ACC112 (cell line): ENCODE data around the gene PVALB.

Experiments used
- H2AFZ ChIP-seq: fragments of 200-600 bp; sonication (generic); one replicate; pipeline ENCODE4 v1.6.0; 2017; ENCODE audit warnings: antibody characterized with exemption, low read length; ENCODE audit not compliant: unreplicated experiment
- H3K27ac ChIP-seq: fragments of 200-600 bp; sonication (generic); 2 replicates; pipeline ENCODE4 v1.5.1; 2014; ENCODE audit warnings: low read depth, mild to moderate bottlenecking, antibody characterized with exemption, low read length, moderate library complexity
- H3K27me3 ChIP-seq: fragments of 200-600 bp; sonication (generic); 2 replicates; pipeline ENCODE4 v1.6.1; 2014; ENCODE audit warnings: mild to moderate bottlenecking, antibody characterized with exemption, low read length, moderate library complexity, mixed read lengths; ENCODE audit not compliant: insufficient read depth
- H3K36me3 ChIP-seq: fragments of 200-600 bp; sonication (generic); 2 replicates; pipeline ENCODE4 v1.6.1; 2016; ENCODE audit warnings: mild to moderate bottlenecking, antibody characterized with exemption, low read length, moderate library complexity, mixed read lengths; ENCODE audit not compliant: insufficient read depth
- H3K4me1 ChIP-seq: fragments of 200-600 bp; sonication (generic); one replicate; pipeline ENCODE4 v1.6.1; 2016; ENCODE audit warnings: low read length, mixed read lengths; ENCODE audit not compliant: insufficient read depth, unreplicated experiment, control insufficient read depth
- H3K4me3 ChIP-seq: fragments of 200-600 bp; sonication (generic); 2 replicates; pipeline ENCODE4 v1.5.1; 2014; ENCODE audit warnings: mild to moderate bottlenecking, low read depth, low read length
- H3K79me2 ChIP-seq: fragments of 200-600 bp; sonication (generic); one replicate; pipeline ENCODE4 v1.6.0; 2016; ENCODE audit warnings: low read length; ENCODE audit not compliant: control insufficient read depth, unreplicated experiment, insufficient read depth

The PVALB gene

DNA sequence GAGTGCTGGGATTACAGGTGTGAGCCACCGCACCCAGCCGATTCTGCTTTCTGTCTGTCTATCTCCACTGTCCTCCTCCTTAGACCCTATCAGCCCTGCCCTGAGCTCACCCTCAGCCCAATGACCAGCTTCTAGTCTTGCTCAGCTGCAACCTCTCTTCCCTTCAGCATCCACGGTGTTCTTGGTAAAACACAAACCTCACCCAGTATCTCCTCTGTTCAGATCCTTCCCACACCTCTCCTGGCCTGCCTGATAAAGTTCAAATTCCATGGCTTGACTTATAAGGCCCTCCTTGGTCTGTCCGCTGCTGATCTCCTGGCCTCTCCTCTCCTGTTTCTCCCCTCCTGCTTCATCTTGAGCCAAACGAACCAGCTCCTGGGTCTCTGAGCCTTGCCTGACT lies 29.4 kb upstream of the PVALB start:
- no peak overlapping the region for H3K27ac ChIP-seq
- H3K4me1 ChIP-seq = no peaks in the 10 kb centered on the region
- no peak overlapping the region for H2AFZ ChIP-seq
- no peaks in the 10 kb centered on the region for H3K79me2 ChIP-seq
- H3K36me3 ChIP-seq = no peaks in the 10 kb centered on the region
- peaks cover 74% of the 10 kb centered on the region for H3K27me3 ChIP-seq
- H3K4me3 ChIP-seq = no peak overlapping the region

DNA sequence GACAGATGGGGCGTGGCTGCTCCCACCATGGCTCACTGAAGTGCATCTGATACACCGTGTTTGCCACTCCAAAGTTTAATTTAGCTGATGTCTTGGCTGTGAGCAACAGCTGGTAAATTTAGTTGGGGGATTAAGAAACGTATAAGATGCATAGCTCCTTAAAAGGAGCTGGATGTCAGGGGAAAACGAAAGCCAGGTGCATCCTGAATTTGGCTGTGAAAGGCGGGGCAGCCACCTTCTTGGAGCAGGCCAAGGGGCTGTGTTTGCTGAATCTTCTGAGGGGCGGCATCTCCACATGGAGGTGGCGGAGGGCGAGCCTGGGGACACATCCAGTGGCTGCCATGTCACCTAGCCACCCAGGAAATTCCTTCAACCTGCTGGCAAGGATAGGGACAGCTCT lies 23.3 kb upstream of the PVALB start:
- H3K27ac ChIP-seq = no peak overlapping the region
- H2AFZ ChIP-seq = no peak overlapping the region

DNA sequence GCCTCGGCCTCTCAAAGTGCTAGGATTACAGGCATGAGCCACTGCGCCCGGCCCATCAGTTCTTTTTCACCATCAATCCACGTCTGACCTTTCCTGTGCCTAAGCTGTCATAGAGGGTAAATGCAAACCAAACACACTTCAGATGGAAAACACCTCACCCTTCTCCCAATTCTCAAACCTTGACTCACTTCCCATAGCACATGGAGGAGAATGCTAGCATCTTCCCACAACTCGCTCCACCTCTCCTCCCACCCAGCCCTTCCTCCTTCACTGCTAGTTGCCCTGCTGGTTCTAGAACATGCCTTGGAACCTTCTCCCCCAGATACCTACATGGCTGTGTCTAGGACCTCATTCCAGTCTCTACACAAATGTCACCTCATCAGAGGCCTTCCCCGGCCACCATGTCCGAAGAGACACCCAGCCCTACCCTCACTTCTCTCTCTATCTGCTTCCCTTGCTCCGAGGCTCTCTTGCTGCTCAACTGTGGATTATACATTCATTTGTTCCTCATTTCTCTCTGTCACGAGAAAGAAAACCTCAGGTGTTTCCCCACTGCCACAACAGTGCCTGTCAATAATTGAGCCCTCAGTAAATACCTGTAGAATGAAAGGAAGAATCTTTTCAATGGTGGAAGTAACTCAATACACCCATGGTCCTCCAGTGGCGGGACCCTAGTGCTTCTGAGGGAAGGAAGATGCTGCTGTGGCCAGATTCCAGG lies 22.7 kb upstream of the PVALB start:
- no peaks in the 10 kb centered on the region for H3K36me3 ChIP-seq
- H2AFZ ChIP-seq = no peak overlapping the region
- peaks cover 5% of the 10 kb centered on the region for H3K4me1 ChIP-seq
- H3K27me3 ChIP-seq = peaks cover 30% of the 10 kb centered on the region; the same call in 1 of the 2 replicates
- H3K79me2 ChIP-seq = no peaks in the 10 kb centered on the region
- no peak overlapping the region for H3K27ac ChIP-seq
- H3K4me3 ChIP-seq = no peak overlapping the region

More for the DNA sequence above, 23.3 kb upstream of the PVALB start:
- Histone ChIP-seq H3K79me2 (no peaks in the 10 kb centered on the region), H3K36me3 (no peaks in the 10 kb centered on the region), H3K4me3 (no peak overlapping the region), H3K4me1 (peaks cover 5% of the 10 kb centered on the region), H3K27me3 (peaks cover 35% of the 10 kb centered on the region; the same call in 1 of the 2 replicates)

DNA sequence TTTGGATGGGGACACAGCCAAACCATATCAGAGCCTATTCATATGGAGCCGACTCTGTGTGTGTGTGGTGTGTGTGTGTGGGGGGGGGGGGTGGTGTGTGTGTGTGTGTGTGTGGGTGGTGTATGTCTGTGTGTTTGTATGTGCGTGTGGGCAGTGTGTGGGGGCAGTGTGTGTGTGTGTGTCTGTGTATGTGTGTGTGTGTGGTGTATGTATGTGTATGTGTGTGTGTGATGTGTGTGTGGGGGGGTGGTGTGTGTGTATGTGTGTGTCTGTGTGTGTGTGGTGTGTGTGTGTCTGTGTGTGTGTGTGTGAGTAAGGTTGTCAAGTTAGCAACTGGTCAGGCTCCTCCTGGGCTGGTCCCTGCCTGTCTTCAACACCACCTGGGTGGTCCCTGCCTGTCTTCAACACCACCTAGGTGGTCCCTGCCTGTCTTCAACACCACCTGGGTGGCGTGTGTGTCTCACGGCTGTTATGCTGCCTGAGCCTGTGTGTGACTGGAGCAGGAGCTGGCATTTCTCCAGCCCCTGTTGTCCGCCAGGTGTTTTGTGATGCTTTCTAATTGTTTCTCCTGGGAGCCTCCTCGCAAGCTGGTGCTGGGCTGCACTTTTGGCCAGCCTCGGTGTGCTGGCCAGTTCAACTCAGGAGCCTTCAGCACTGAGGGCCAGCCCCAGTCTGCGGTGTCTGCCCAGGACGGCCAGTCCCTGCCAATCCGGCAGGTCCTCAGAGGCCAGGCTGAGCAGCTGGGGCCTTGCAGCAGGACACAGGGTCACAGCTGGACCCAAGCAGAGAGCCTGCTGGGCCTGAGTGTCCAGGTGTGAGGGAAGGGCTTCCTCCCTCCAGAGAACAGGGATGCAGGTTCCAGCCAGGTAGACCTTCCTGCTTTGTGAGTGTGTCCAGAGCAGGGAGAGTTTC lies 21.5 kb upstream of the PVALB start:
- H3K36me3 ChIP-seq = no peaks in the 10 kb centered on the region
- peaks cover 5% of the 10 kb centered on the region for H3K4me1 ChIP-seq
- no peak overlapping the region for H2AFZ ChIP-seq
- no peak overlapping the region for H3K27ac ChIP-seq
- H3K4me3 ChIP-seq = no peak overlapping the region
- H3K79me2 ChIP-seq = no peaks in the 10 kb centered on the region
- peaks cover 24% of the 10 kb centered on the region; the same call in 1 of the 2 replicates for H3K27me3 ChIP-seq

DNA sequence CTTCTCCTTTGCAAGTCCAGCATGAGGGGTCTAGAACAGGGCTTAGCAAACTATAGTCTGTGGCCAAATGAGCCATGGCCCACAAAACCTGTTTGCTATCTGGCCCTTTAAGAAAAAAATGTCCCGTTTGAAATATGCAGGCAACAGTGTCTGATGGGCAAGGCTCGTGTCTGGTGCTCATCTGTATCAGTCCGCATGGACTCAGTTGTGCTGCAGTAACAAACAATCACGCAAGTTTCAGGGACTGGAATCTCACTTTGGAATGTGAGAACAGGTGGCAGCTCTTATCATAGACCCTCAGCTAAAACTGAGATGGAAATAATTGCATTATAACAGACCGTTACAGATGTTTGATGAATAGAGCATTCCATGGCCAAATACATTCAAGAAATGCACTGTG lies 19.1 kb upstream of the PVALB start:
- H3K36me3 ChIP-seq = no peaks in the 10 kb centered on the region
- peaks cover 20% of the 10 kb centered on the region for H3K27me3 ChIP-seq
- no peak overlapping the region for H3K4me3 ChIP-seq
- H3K79me2 ChIP-seq = no peaks in the 10 kb centered on the region
- H3K4me1 ChIP-seq = peaks cover 5% of the 10 kb centered on the region
- H2AFZ ChIP-seq = no peak overlapping the region
- no peak overlapping the region for H3K27ac ChIP-seq

DNA sequence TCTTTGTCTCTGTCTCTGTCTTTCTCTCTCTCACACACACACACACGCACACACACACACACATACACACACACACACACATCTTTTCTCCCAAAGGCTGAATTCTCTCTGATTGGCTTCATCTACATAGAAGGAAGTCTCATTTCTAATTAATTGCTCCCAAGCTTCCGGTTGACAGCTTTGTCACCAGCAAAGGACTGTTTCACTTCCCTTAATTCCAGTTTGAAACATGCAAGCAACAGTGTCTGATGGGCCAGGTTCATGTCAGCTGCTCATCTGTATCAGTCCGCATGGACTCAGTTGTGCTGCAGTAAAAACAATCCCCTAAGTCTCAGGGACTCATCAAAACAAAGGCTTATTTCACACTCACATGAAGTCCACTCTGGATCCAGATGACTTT lies 16.2 kb upstream of the PVALB start:
- H2AFZ ChIP-seq = no peak overlapping the region
- H3K27me3 ChIP-seq = peaks cover 29% of the 10 kb centered on the region
- H3K4me3 ChIP-seq = no peak overlapping the region
- H3K36me3 ChIP-seq = no peaks in the 10 kb centered on the region
- no peaks in the 10 kb centered on the region for H3K4me1 ChIP-seq
- no peaks in the 10 kb centered on the region for H3K79me2 ChIP-seq
- no peak overlapping the region for H3K27ac ChIP-seq

DNA sequence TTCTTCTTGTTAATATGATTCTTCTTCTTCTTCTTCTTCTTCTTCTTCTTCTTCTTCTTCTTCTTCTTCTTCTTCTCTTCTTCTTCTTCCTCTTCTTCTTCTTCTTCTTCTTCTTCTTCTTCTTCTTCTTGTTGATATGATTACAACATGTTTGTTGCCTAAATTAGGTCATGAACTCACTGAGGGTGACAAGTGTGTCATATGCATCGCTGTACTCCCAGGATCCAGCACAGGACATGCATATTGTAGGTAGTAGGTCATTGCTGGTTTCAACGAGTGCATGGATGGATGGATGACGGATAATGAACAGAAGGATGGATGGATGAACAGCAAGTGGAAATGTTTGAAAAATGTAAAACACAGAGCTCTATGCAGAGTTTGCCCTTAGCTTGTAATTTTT lies 14.9 kb upstream of the PVALB start:
- no peak overlapping the region for H3K4me3 ChIP-seq
- peaks cover 30% of the 10 kb centered on the region for H3K27me3 ChIP-seq
- H3K27ac ChIP-seq = no peak overlapping the region

DNA sequence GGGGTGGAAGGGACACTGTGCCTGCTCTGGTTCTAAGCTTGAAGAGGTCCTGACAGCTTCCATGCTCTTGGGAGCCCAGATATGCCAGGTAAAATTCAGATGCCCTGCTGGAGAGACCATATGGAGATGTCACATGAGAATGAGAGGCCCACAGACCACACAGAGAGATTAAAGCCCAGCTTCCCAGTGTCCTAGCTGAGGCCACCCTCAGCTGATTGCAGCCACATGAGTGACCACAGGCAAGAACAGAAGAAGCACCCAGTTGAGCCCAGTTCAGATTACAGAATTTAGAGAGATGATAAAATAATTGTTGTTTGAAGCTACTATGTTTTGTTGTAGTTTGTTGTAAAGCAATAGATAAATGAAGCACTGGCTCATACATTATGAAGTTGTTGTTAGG lies 14.4 kb upstream of the PVALB start:
- H3K27ac ChIP-seq = no peak overlapping the region

More for the DNA sequence above, 14.9 kb upstream of the PVALB start:
- Histone ChIP-seq H2AFZ (no peak overlapping the region), H3K4me1 (no peaks in the 10 kb centered on the region), H3K36me3 (no peaks in the 10 kb centered on the region), H3K79me2 (no peaks in the 10 kb centered on the region)

DNA sequence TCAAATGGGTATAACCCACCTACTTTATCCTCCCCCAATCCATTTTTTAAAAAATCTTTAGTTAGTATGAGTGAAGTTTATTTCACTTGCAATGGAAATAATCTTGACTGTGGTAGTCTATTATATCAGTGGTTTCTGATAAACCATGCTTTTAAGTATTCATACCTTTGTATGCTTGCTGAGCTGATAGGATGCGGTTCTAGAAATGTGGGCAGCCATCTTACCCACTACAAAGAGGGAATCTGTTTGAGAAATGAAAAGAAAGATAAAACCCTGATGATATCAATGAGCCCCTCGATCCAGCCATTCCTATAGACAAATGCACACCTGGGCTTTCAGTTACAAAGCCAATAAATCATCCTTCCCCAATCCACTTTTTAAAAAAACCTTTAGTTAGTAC lies 13.8 kb upstream of the PVALB start:
- Histone ChIP-seq H3K79me2 (no peaks in the 10 kb centered on the region), H3K36me3 (no peaks in the 10 kb centered on the region), H2AFZ (no peak overlapping the region), H3K27me3 (peaks cover 35% of the 10 kb centered on the region), H3K4me3 (no peak overlapping the region), H3K4me1 (no peaks in the 10 kb centered on the region), H3K27ac (no peak overlapping the region)

More for the DNA sequence above, 14.4 kb upstream of the PVALB start:
- Histone ChIP-seq H2AFZ (no peak overlapping the region), H3K27me3 (peaks cover 35% of the 10 kb centered on the region), H3K36me3 (no peaks in the 10 kb centered on the region), H3K4me3 (no peak overlapping the region), H3K4me1 (no peaks in the 10 kb centered on the region), H3K79me2 (no peaks in the 10 kb centered on the region)

DNA sequence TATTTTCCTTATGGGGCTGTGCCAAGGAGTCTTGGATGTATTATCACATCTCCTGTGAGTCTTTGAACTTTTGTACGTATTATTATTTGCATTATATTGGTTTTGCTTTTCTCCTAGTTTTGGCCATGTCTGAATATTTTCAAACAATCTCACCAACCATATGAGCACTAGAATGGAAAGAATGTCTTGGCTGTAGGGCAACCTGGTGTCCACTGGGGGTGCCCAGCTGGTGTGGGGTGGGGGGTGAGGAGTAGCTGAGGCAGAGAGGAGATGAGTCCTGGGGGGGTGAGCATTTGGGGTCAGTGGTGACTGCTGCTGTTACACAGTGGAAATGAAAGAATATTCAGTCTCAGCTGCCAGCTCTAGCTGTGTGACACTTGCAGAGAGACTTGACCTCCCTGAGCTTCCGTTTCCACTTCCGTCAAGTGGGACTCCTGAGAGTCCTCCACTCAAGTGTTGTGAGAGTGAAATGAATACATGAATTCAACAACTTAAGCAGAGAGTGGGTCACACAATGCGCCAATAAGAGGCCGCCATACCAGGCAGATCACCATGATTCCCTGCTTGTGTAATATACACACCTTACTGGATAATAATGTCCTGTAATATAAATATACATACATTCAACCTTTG lies 12.7 kb upstream of the PVALB start:
- H3K79me2 ChIP-seq = no peaks in the 10 kb centered on the region
- H3K27ac ChIP-seq = no peak overlapping the region
- H3K36me3 ChIP-seq = no peaks in the 10 kb centered on the region
- H2AFZ ChIP-seq = no peak overlapping the region
- H3K27me3 ChIP-seq = peaks cover 35% of the 10 kb centered on the region
- no peak overlapping the region for H3K4me3 ChIP-seq
- no peaks in the 10 kb centered on the region for H3K4me1 ChIP-seq
